Thyroid gland (tissue), 4 donors: ENCODE data around the gene KAT5.

Experiments used
- CTCF ChIP-seq, 6 experiments: fragments of 200-600 bp in 3 of 6; fragments of 450-650 bp in 3 of 6; sonication (generic) in 3 of 6; IDR thresholded peaks; one replicate each; pipeline ENCODE4 v1.5.1; 2016 to 2019; ENCODE audit warnings: antibody characterized with exemption in 6 of 6, mild to moderate bottlenecking in 2 of 6, inconsistent platforms in 1 of 6, moderate library complexity in 1 of 6
- POLR2A ChIP-seq, 2 donors: fragments of 450-650 bp; IDR thresholded peaks; one replicate each; pipeline ENCODE4 v1.6.1; 2017; ENCODE audit warnings: antibody characterized with exemption in 2 of 2, mild to moderate bottlenecking in 2 of 2, moderate library complexity in 1 of 2

GRCh38 chr11:65722261-65722660 lies 10.2 kb downstream of the KAT5 start:
- no peak for TF ChIP-seq CTCF (IDR thresholded peaks at IDR 0.05)
- no peak for TF ChIP-seq POLR2A (IDR thresholded peaks at IDR 0.05)
